GM19372 (cell line): Measurements from ENCODE around the gene FIP1L1.
"Not testable (repeated sequence)": the region's sequence is repeated elsewhere in the genome, so short reads cannot be mapped to it uniquely, and the experiment has no call there.

Source experiments
- ATAC-seq: cut with Tn5 transposase; IDR thresholded peaks from one replicate; pipeline ENCODE4 v1.9.1; 2021; ENCODE audit warnings: mild to moderate bottlenecking, low read depth, moderate library complexity; ENCODE audit not compliant: unreplicated experiment

Gene FIP1L1

DNA sequence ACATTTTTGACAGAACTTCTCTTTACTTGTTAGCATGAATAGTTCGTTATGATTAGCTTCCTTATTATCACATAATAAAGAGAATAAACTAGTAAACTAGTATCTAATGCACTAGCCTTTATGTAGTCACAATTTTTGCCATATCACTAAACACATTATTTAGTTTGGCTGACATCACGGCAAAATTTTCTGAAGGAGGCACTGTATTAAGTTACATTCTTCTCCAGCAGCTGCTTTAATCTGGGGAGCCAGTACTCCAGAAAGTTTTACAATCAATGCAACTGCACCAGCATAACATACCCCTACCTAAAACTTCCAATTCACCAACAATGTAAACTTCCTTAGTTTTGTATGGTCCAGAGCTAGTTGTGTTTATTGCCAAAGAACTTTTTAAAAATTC, 87.8 kb downstream of the FIP1L1 start:
- no peak for ATAC-seq

DNA sequence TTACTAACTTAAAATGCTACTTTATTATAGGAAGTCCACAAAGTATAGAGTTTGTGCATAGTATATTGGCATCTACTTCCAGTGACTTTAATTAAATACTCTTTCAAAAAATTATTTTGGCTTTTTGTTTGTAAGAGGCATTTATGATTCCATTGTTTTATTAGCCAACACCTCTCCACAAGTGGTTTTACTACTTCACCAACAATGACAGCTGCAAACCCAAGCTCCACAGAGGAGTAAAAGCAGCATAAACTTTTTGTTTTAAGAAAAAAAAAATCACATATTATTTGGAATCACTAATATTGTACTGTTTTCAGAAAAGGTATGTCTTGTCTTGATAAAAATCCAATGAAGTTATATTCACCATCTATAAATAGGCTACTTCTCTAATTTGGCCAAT, 88.5 kb downstream of the FIP1L1 start:
- no peak for ATAC-seq

DNA sequence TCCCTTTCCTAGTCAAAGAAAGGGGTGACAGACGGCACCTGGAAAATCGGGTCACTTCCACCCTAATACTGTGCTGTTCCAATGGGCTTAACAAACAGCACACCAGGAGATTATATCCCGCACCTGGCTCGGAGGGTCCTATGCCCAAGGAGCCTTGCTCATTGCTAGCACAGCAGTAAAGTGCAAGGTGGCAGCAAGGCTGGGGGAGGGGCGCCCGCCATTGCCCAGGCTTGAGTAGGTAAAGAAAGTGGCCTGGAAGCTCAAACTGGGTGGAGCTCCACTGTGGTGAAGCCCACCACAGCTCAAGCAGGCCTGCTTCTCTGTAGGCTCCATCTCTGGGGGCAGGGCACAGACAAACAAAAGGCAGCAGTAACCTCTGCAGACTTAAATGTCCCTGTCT, 89.1 kb downstream of the FIP1L1 start:
- not testable (repeated sequence) for ATAC-seq

DNA sequence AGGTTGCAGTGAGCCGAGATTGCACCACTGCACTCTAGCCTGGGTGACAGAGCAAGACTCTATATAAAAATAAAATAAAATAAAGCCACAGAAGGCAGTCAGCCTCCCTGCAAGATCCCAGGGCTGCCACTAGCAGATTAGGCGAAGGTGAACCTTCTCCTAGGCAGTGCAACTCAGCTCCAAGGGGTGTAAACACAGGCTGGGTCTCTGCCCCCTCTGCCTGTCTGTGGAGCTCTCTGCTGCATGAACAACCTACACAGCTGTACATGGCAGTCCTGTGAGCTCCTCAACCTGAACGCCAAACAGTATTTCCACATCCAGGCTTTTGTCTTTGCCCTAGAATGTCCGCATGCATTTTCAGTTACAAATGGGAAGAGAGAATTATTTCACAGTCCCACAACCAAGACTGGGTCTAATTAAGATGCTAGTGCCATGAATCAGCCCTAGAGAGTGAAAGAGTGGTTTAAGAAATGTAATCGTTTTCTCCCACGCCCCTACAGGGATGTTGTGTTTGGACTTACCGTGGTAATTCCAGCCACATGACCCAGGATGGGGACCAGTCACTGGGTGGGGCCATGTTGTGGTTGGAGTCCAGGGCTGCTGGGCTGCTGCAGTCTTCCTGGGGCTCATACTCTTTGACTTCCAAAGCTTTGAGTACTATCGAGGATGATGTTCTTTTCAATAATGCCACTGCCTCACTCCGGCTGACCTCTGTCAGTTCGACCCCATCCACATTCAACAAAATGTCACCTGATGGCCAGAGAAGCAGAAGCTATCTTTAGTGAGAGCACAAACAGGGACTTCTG, 99.0 kb downstream of the FIP1L1 start:
- no peak for ATAC-seq

DNA sequence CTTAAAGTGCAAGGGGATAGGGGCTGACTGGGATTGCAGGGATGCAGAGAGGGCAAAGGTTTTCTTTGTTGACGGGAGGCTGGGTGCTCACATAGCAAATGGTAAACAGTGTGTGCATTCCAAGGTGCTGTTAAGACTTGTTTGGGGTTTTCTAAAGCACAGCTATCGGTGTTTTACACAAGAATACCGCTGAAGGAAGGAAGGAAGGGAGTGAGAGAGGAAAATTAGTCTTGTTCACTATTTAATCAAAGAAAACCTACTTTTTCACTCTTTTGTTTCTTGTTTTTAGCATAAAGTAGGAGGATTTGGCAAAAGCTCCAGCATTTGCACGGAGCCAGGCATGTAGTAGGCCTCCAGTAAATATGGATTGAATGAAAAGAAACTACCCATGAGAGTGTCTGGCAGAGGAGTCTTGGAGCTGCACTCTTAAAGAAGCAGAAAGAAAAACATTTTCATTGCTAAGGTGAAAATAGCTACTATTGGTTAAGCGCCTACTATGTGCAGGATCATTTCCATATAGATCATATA, 99.7 kb downstream of the FIP1L1 start:
- ATAC-seq = no peak

DNA sequence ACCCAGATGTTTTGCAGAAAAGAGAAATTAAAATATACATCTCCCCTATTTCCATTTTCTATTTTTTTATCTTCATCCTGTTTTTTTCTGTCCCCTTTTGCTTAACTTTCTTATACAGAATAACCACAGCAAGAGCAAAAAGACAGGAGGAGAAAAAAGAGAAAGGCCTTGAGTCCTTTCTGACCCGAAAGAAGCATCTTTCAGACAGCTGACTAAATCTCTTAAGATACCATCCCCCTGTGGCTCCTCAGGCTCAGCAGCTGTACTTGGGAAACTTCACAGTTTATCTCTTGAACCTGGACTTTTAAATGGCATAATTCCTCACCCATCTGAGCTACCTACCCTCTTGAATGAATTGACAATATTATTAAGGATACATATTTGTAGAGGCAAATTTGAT, 100.2 kb downstream of the FIP1L1 start:
- ATAC-seq = no peak

DNA sequence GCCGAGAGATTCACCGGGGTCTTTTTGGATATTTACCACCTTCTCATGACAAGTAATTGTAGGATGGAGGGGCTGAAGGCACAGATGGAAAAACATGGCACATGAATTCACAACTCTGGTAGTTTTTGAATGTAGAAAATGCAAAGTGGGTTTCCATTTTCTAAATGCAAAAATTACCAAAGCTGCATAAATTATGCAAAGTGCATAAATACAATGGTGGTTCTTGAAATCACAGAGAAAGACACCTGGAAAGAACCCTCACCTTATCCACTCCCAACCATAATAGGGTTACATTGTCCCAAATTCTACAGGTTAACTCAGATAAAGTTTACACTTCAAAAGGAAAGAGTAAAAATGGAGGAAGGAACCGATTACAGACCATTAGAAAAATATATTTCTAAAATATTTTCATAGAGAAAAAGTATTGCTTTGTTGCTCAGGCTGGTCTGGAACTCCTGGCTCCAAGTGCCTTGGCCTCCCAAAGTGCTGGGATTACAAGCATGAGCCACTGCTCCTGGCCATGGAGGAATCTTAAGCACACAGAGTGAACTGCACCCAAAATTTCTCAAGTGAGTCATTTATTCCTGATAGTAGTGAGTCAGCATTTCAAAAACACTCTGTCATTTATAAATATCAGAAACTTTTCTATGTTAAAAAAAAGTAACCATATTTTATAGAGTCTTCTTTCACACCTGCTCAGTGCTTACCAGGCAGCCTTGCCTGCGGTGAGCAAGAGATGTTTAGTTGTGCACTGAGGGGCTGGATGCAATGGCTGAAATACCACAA, 101.4 kb downstream of the FIP1L1 start:
- no peak for ATAC-seq

DNA sequence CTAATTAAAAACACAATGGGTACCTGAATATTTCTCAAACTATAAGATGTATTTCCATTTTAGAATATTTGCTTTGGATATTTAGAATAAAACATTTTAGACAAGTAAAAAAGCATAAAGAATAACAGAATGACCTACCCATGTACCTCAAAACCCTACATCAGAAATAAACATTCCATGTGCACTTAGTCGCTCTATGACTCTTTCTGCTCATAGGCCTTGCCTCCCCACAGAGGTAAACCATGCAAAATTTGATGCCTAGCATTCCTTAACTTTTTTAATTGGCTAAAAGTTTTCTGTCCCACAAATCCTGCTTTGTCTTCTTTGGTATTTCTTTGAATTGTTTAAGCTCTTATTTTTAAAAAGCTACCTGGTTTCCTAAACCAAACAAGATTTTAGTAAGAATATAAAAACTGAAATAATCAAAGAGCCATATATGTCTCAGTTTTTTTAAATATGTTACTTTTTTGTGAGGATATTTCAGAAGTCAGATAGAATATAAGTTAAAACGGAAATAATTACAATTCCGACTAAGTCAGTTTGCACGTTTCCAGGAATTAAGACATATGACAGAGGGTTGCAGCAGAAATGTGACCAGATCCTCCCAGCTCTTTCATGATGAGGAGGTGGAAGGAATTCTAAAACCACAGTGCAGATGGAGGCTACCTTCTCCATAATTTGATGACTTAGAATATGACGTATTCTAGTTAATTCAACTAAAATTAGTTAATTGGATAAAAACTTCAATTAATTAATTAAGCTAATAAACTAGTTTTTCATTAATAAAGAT, 102.5 kb downstream of the FIP1L1 start:
- ATAC-seq = no peak

DNA sequence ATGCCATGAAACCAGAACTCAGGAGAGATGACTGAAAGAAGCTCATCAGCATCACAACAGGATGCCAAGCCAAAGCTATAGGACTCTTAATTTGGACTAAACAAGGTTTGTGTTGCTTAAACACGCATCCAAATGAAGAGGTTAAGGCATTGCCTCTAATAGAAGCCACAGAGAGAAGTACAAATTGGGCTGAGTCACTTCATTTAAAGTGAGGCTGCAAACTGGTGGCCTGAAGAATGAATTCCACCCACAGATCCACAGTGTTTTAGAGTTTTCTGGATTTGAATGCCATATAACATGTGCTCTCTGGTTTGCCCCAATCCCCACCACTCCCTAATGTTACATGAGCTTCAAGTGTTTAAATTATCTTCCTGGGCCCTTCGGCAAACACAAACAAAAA, 103.5 kb downstream of the FIP1L1 start:
- ATAC-seq = no peak

DNA sequence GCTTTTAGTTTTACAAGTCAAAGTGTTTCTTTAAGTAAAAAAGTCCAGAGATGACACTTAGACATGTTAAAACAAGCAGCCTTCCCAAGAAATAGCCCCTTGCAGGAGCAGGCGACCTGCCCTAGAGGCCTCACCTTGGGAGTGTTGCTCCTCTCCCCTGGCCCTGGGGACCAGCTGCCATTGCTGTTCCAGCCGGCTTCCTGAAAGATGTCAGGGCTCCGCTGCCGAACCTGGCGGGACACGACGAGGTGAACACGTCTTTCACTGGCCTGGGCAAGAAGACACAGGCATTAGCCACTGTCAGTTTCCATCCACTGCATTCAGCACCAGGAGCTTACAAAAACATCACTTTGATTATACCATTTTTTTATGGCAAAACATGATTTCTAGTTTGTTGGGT, 104.1 kb downstream of the FIP1L1 start:
- ATAC-seq = no peak

DNA sequence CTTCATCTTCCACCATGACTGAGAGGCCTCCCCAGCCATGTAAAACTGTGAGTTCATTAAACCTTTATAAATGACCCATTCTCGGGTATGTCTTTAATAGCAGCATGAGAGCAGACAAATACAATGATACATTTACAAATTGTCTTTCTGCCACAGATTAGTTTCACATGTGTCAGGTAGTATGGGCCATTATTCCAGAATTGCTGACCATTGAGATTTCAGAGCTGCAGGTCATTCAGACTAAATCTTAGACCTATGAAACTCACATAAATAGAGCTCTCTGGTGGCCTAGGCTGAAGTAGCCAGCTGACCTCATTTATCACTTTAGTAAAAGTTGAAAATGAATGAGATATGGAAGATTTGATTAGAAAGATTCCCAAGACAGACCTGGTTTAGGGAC, 105.8 kb downstream of the FIP1L1 start:
- no peak for ATAC-seq

DNA sequence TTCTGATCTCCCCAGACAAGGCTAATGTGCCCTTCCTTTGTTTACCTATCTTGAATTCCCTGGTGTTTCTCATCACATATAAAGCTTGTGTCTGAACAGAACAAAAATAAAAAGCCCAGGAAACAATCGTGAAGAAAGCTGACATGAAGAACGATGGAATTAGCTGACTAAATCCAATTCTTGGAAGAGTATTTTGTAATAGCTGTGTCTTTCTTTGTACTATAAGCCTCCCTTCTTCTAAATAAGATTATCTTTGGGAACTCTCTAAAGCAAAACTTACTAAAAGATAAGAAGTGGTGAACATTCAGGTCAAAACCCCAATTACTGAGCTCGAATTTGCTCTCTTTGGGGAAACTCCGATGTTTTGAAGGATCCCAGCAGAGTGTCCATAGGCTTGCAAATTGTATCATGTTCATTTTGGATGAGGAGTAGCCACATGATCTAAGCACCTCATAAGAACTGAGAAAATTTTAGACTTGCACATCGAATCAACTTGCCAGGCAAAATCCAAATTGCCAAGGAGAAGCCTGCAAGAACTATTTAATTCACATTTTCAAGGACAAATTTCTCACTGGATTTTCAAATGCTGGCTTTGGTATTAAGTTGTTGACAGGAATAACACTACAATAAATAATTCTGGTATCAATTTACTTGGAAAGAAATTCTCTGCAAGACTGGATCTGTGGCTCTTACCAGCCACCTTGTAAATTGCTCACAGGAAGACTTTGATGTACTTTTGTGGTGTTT, 107.6 kb downstream of the FIP1L1 start:
- no peak for ATAC-seq

DNA sequence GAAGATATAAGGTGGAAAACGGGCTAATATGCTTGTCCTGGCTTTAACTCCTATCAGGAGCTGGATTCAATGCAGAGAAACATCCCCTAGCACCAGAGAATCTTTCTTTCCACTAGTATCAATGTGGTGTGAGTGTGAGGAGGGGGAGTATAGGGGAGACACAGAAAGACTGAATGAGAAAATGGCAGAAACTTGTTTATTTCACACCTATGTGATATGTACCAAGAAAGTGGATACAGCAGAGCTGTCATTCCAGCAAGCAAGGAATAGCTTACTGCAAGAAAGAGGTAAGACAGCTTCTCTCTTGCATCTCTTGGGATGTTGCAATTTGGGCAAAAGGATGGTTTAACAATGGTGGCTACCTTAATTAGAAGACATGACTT, 108.2 kb downstream of the FIP1L1 start:
- ATAC-seq = no peak

DNA sequence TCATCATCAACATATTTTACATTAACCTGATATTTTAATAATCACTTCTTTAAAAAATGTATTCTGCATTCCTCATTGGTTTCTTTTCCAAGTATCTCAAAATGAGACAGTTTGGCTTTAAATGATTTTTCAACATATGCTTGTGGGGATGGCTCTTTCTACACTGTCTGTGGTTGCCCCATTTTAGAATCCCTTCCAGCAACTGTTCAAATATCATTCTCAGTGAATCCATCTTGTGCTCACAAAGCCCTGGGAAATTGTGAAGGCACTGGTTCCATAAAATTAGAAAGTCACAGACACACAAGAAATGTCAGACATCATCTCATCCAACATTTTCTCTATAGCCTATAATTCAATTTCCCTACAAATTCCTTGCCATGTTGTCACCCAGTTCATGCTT, 110.3 kb downstream of the FIP1L1 start:
- no peak for ATAC-seq

DNA sequence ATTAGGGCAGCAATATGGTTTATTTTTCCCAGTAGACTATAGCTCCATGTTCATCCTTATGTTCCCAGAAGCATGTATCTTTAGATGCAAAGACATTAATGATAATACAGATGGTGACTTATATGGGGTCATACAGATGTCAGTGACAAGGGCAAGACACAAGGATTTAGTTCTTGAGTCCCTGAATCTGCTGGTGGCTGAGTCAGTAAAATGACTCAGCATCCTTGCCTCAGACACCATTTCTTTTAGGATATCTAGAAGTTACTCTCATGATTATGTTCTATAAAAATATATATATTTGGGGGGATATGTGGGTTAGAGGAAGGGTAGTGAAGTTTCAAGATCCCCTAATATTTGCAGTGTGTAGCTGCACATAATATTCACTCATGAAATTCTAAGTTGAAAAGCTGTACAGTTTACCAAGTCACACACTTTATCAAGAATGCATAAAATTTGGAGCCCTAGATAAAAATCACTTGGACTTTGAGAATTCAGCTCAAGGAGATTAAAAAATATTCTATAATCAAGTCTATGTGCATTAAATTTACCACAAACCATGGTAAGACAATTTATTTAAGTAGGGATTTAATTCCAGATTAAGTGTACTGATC, 111.9 kb downstream of the FIP1L1 start:
- ATAC-seq = no peak

DNA sequence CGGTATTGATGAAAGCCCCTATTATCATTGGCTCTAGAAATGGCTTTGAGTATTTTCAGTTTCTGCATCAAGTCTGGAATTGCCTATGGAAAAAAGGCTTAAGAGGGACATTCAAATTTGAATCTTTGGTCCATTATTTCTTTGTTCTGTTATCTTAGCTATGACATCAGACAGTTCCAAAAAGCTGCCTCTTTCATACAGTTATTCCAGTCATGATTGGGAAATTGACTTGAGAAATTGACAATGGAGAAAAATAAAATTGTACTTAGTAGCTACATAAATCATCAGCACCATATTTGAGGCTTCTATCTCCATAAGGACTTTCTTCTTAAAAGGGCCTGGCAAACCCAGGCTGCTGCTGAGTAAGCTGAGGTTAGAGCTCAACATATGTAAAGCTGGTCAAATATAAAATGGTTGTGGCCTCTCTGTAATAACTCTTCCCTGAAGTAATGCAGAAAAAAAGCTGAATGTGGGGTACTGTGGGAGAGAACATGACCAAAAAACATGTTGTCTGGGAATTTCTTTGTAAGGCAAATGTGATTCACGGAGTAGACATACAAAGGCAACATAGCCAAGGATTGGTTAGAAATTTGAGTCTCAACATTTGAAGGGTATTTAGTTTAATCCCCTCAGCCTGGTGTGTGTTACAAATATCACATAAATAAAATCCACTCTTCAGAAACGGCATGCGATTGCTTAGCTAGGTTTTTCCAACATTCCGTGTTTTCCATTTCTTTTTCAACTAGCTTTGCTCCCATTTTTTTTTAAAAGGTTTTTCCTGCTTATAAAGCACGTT, 112.9 kb downstream of the FIP1L1 start:
- no peak for ATAC-seq

DNA sequence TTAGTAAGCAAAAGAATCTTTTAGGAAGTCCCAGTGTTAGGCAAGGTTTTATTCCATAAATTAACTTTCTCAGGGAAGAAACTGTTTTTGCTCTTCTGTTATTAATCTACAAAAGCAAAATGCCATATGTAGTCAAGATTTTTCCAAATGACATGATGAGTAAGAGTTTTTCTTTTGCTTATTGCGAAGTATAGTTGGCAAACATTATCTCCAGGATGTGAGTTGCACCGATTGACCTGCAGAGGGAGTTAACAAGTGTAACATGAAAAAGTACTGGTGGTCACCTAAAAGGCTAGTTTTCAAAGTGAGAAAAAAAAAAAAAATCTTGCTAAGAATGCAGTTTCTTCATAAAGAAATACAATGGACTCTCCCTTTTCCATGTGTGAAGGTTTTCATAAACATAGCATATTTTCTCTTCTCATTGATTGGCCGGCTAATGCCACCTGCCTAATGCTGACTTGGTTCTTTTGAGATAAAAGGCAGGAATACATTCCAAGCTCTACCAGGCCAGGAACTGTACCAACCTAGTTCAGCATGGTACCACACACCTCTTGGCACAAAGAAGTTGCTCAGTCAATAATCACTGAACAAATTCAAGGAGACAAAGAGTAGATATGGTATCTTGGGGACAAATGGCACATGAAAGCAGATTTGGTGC, 113.7 kb downstream of the FIP1L1 start:
- no peak for ATAC-seq

DNA sequence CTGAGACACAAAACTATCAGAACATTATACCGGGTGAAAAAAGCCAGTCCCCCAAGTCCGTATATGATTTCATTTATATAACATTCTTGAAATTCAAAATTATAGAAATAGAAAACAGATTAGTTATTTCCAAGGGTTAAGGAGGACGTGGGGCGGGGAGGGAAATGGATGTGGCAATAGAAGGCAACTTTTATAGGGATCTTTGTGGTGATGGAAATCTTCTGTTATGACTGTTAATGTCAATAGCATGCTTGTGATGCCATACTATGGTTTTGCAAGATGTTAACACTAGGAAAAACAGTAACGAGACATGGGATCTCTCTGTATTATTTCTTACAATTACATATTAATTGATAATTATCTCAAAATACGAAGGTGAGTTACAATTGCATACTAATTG, 117.4 kb downstream of the FIP1L1 start:
- no peak for ATAC-seq
